ENCODE data around the gene HAPSTR1. TPM values are rescaled to one million over a fixed set of nuclear protein-coding genes. Genes with fewer than 3 reads are reported as not detected.

HAPSTR1 gene
- total and polyA plus RNA-seq, 2 of the 13 experiments (the other 11 are each of a cell fraction or from before 2014, with no cell fraction given) = 25.2 to 83.2 TPM

GRCh38 chr16:9072806-9073341 is 18.6 kb upstream of the HAPSTR1 start (continued):
- TF ChIP-seq ZNF205 (CRISPR knock-in tag; IDR thresholded peaks at IDR 0.05) (no peak), MED13 (CRISPR knock-in tag; IDR thresholded peaks at IDR 0.05) (no peak), PRDM10 (CRISPR knock-in tag; IDR thresholded peaks at IDR 0.05; ENCODE audit: low read depth) (no peak), TOE1 (CRISPR knock-in tag; IDR thresholded peaks at IDR 0.05) (no peak), ZBTB46 (CRISPR knock-in tag; IDR thresholded peaks at IDR 0.05; ENCODE audit: borderline replicate concordance) (no peak), ZBTB25 (CRISPR knock-in tag; IDR thresholded peaks at IDR 0.05) (peak; percentile 33; the same call in 1 of the 2 replicates), ZNF530 (CRISPR knock-in tag; IDR thresholded peaks at IDR 0.05; ENCODE audit: low read depth) (no peak), ZMYM2 (CRISPR knock-in tag; IDR thresholded peaks at IDR 0.05) (no peak), CHCHD3 (CRISPR knock-in tag; IDR thresholded peaks at IDR 0.05) (no peak), HNRNPUL1 (IDR thresholded peaks at IDR 0.05; ENCODE audit: low read depth, low read length) (no peak), ZNF296 (CRISPR knock-in tag; conservative IDR thresholded peaks at IDR 0.05) (no peak), HMGA1 (CRISPR knock-in tag; conservative IDR thresholded peaks at IDR 0.05) (no peak), ZFYVE20 (CRISPR knock-in tag; IDR thresholded peaks at IDR 0.05; ENCODE audit: borderline replicate concordance, low read depth) (no peak), TEF (CRISPR knock-in tag; IDR thresholded peaks at IDR 0.05) (no peak), ESRRA (CRISPR knock-in tag; IDR thresholded peaks at IDR 0.05; ENCODE audit: low read depth) (no peak), NR2C2 (CRISPR knock-in tag; IDR thresholded peaks at IDR 0.05; ENCODE audit: borderline replicate concordance) (0 out of 2 replicates have a peak, but pooled peaks have one; percentile 18), CEBPB (IDR thresholded peaks at IDR 0.05; ENCODE audit: borderline replicate concordance, low read depth, low read length) (peak; percentile 97), GATAD1 (CRISPR knock-in tag; IDR thresholded peaks at IDR 0.05) (no peak), ZNF792 (CRISPR knock-in tag; IDR thresholded peaks at IDR 0.05) (no peak), ZNF577 (CRISPR knock-in tag; IDR thresholded peaks at IDR 0.05; ENCODE audit: borderline replicate concordance, low read depth) (no peak), SNAPC2 (CRISPR knock-in tag; IDR thresholded peaks at IDR 0.05) (no peak), ZNF34 (CRISPR knock-in tag; IDR thresholded peaks at IDR 0.05; ENCODE audit: borderline replicate concordance) (peak; percentile 45; the same call in 1 of the 2 replicates), ERF (CRISPR knock-in tag; IDR thresholded peaks at IDR 0.05) (0 out of 2 replicates have a peak, but pooled peaks have one; percentile 22)
